Caco-2 (cell line): ENCODE results near the gene MUC5AC. TPM values are rescaled to one million over a fixed set of nuclear protein-coding genes. Genes with fewer than 3 reads are reported as not detected.

Experiments used
- BruUV-seq: library from RNA; stranded (reverse); fragments of 400-500 nt; replicated peaks from 2 replicates; lab custom pipeline; 2021; lab: Mats Ljungman, UMichigan
- CTCF ChIA-PET: fragments of 300-600 bp; sonication (Branson Sonifier 250); formaldehyde crosslinking; loops from one replicate; lab custom pipeline; 2022; ENCODE audit warnings: antibody characterized with exemption; lab: Charles Lee
- POLR2A ChIA-PET: fragments of 300-600 bp; sonication (Branson Sonifier 250); formaldehyde crosslinking; loops from one replicate; lab custom pipeline; 2022; ENCODE audit warnings: antibody characterized with exemption; lab: Charles Lee
- DNase-seq, 2 experiments: peaks; one replicate each; pipeline versions ENCODE4 v3.0.0 to v3.0.0-alpha.2; 2020 to 2022
- H3K27me3 ChIP-seq: replicated peaks from 2 replicates; pipeline ENCODE4 v1.6.0; 2011; ENCODE audit warnings: low read length; ENCODE audit not compliant: control insufficient read depth, insufficient read depth
- H3K36me3 ChIP-seq: 2 replicates; pipeline ENCODE4 v1.5.1; 2011; ENCODE audit warnings: low read length; ENCODE audit not compliant: control insufficient read depth, insufficient read depth
- H3K4me1 ChIP-seq: fragments of 250-450 bp; sonication (Bioruptor Pico); 2 replicates; pipeline ENCODE4 v1.5.1; 2020; ENCODE audit warnings: mild to moderate bottlenecking
- H3K4me3 ChIP-seq: 2 replicates; pipeline ENCODE4 v1.5.1; 2011; ENCODE audit warnings: low read depth, mild to moderate bottlenecking, control low read depth, low read length
- H3K9me3 ChIP-seq: fragments of 250-450 bp; sonication (Bioruptor Pico); 2 replicates; pipeline ENCODE4 v1.5.1; 2020; ENCODE audit warnings: mild to moderate bottlenecking, moderate library complexity
- H3K27ac Mint-ChIP-seq: one replicate; pipeline ENCODE4 v1.8.0; 2022; ENCODE audit warnings: mixed read lengths; ENCODE audit not compliant: unreplicated experiment
- H3K27me3 Mint-ChIP-seq: one replicate; pipeline ENCODE4 v1.8.0; 2022; ENCODE audit warnings: mixed read lengths; ENCODE audit not compliant: insufficient read depth, unreplicated experiment
- H3K36me3 Mint-ChIP-seq: one replicate; pipeline ENCODE4 v1.8.0; 2022; ENCODE audit warnings: mild to moderate bottlenecking, mixed read lengths; ENCODE audit not compliant: insufficient read depth, unreplicated experiment
- H3K4me1 Mint-ChIP-seq: one replicate; pipeline ENCODE4 v1.8.0; 2022; ENCODE audit warnings: low read depth, mixed read lengths; ENCODE audit not compliant: unreplicated experiment
- H3K4me3 Mint-ChIP-seq: one replicate; pipeline ENCODE4 v1.8.0; 2022; ENCODE audit warnings: mild to moderate bottlenecking, moderate library complexity, mixed read lengths; ENCODE audit not compliant: unreplicated experiment
- H3K9me3 Mint-ChIP-seq: one replicate; pipeline ENCODE4 v1.8.0; 2022; ENCODE audit warnings: mixed read lengths; ENCODE audit not compliant: unreplicated experiment
- CTCF ChIP-seq, 2 experiments: fragments of 200-600 bp in 1 of 2; IDR thresholded peaks; 1 replicate in 1 of 2; 2 replicates in 1 of 2; pipeline versions ENCODE4 v1.5.1 to v1.8.0; 2011 to 2022; ENCODE audit warnings: antibody characterized with exemption in 1 of 2, control low read depth in 1 of 2, inconsistent platforms in 1 of 2, low read depth in 1 of 2, low read length in 1 of 2, mild to moderate bottlenecking in 1 of 2, moderate library complexity in 1 of 2; ENCODE audit not compliant: insufficient read depth in 1 of 2, severe bottlenecking in 1 of 2, unreplicated experiment in 1 of 2
- intact Hi-C: fragments of 100-400 bp; cut with micrococcal nuclease; formaldehyde crosslinking; loops from one replicate; pipeline ENCODE4 v1.10.0; 2022; ENCODE audit not compliant: unreplicated experiment
- total RNA-seq: library from RNA; stranded (reverse); gene quantifications from 2 replicates; pipeline ENCODE4 v1.2.3, GENCODE V29; 2022

MUC5AC gene
- total RNA-seq, 1 experiment from 2014 or later = 0.25 TPM

DNA sequence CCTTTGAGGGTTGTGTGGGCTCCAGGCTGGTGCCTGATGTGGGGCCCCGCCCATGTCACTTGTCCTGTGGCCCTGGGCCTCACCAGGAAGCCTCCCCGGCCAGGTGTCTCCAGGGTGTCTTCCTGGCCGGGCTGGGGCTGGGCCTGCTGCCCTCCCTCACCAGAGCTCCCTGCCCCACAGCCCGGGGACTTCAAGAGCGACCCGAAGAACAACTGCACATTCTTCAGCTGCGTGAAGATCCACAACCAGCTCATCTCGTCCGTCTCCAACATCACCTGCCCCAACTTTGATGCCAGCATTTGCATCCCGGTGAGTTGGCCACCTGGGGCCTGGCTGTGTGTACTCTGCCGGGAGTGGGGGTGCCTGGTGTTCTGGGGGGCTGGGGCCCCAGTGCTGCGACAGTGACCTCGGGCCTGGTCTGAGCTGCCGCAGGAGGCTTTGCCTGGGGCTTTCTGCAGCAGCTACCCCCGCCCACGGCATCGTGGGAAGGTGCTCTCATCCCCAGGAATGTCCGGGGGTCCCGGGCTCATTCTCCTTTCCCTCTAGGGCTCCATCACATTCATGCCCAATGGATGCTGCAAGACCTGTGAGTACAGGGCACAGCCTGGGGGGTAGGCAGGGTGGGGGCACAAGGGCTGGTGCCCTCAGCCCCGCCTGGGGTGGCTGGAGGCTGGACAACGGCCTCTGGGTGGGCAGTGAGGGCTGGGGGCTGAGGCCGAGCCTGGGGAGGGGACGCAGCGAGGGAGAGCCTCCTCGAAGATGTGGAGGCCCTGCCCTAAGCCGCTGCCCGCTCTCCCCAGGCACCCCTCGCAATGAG lies 48.4 kb upstream of the MUC5AC start:
- H3K4me1 Mint-ChIP-seq = no peaks in the 10 kb centered on the region
- DNase-seq = no peak
- POLR2A ChIA-PET = no interaction called here
- peaks cover 7% of the 10 kb centered on the region; the same call in 1 of the 2 replicates for H3K9me3 ChIP-seq
- CTCF ChIA-PET = no interaction called here
- H3K36me3 Mint-ChIP-seq = peaks cover 5% of the 10 kb centered on the region
- no peaks in the 10 kb centered on the region for H3K4me1 ChIP-seq
- no peak overlapping the region for H3K4me3 Mint-ChIP-seq
- no TSS peak for BruUV-seq
- H3K36me3 ChIP-seq = no peaks in the 10 kb centered on the region
- H3K27ac Mint-ChIP-seq = no peak overlapping the region
- no peak for TF ChIP-seq CTCF (IDR thresholded peaks at IDR 0.05; ENCODE audit: insufficient read depth in 1 of 2, low read depth in 1 of 2, low read length in 1 of 2, severe bottlenecking in 1 of 2, unreplicated experiment in 1 of 2)
- H3K4me3 ChIP-seq = no peak overlapping the region
- H3K9me3 Mint-ChIP-seq = peaks cover 10% of the 10 kb centered on the region
- no peaks in the 10 kb centered on the region for H3K27me3 Mint-ChIP-seq
- H3K27me3 ChIP-seq = no peaks in the 10 kb centered on the region; the same call in 1 of the 2 replicates
- intact Hi-C loops = no loop called here

DNA sequence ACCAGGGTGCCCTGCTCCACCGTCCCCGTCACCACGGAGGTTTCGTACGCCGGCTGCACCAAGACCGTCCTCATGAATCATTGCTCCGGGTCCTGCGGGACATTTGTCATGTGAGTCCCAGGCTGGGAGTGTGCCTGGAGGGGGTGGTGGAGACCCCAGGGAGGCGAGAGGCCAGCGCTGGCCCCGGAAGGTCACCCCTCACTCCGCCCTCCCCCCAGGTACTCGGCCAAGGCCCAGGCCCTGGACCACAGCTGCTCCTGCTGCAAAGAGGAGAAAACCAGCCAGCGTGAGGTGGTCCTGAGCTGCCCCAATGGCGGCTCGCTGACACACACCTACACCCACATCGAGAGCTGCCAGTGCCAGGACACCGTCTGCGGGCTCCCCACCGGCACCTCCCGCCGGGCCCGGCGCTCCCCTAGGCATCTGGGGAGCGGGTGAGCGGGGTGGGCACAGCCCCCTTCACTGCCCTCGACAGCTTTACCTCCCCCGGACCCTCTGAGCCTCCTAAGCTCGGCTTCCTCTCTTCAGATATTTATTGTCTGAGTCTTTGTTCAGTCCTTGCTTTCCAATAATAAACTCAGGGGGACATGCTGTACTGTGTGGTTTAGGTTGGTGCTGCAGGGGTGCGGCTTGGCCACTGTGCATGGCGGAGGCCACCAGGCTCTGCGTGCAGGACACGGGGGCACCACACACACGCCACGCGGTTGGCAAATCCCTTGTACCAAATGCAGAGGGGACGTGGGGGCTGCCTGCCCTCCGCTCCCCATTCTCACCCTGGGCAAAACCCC lies 47.6 kb upstream of the MUC5AC start:
- Histone ChIP-seq H3K9me3 (peaks cover 7% of the 10 kb centered on the region; the same call in 1 of the 2 replicates), H3K36me3 (no peaks in the 10 kb centered on the region), H3K27me3 (no peaks in the 10 kb centered on the region; the same call in 1 of the 2 replicates), H3K4me3 (no peak overlapping the region), H3K4me1 (no peaks in the 10 kb centered on the region)
- H3K36me3 Mint-ChIP-seq = peaks cover 5% of the 10 kb centered on the region
- H3K4me3 Mint-ChIP-seq = no peak overlapping the region
- H3K9me3 Mint-ChIP-seq = peaks cover 10% of the 10 kb centered on the region
- H3K4me1 Mint-ChIP-seq = peaks cover 7% of the 10 kb centered on the region
- no peaks in the 10 kb centered on the region for H3K27me3 Mint-ChIP-seq
- intact Hi-C loops = loop anchor here (5.0 to 10.0 kb wide), 2 partner anchors 125 to 462 kb away; partner anchors contain the start of gene DUSP8
- ChIA-PET POLR2A (no interaction called here), CTCF (no interaction called here)
- TF ChIP-seq CTCF (IDR thresholded peaks at IDR 0.05; ENCODE audit: insufficient read depth in 1 of 2, low read depth in 1 of 2, low read length in 1 of 2, severe bottlenecking in 1 of 2, unreplicated experiment in 1 of 2) = no peak
- H3K27ac Mint-ChIP-seq = no peak overlapping the region
- BruUV-seq = no TSS peak
- no peak for DNase-seq

- TF ChIP-seq CTCF (IDR thresholded peaks at IDR 0.05; ENCODE audit: insufficient read depth in 1 of 2, low read depth in 1 of 2, low read length in 1 of 2, severe bottlenecking in 1 of 2, unreplicated experiment in 1 of 2) = no peak
- Mint-ChIP-seq H3K27me3 (peaks cover 3% of the 10 kb centered on the region), H3K27ac (no peak overlapping the region), H3K4me3 (no peak overlapping the region), H3K9me3 (peaks cover 10% of the 10 kb centered on the region), H3K36me3 (peaks cover 5% of the 10 kb centered on the region), H3K4me1 (peaks cover 7% of the 10 kb centered on the region)
- H3K36me3 ChIP-seq = no peaks in the 10 kb centered on the region
- intact Hi-C loops = loop anchor here (5.0 to 10.0 kb wide), 2 partner anchors 123 to 461 kb away; partner anchors contain the start of gene DUSP8
- ChIA-PET POLR2A (no interaction called here), CTCF (no interaction called here)
- H3K4me3 ChIP-seq = no peak overlapping the region
- H3K27me3 ChIP-seq = no peaks in the 10 kb centered on the region; the same call in 1 of the 2 replicates
- no TSS peak for BruUV-seq
- DNase-seq = peak in 1 of 2 experiments; percentile 30
- no peaks in the 10 kb centered on the region for H3K4me1 ChIP-seq
- H3K9me3 ChIP-seq = peaks cover 7% of the 10 kb centered on the region; the same call in 1 of the 2 replicates
Measured at GRCh38 chr11:1111545-1112212, 46.1 kb upstream of the MUC5AC start.
